Chondrocyte (in vitro differentiated cells): Measurements from ENCODE around the gene CD276. TPM values are rescaled to one million over a fixed set of nuclear protein-coding genes. Genes with fewer than 3 reads are reported as not detected.

ENCODE experiments used
- DNase-seq: peaks from one replicate; pipeline ENCODE4 v3.0.0; 2021; ENCODE audit warnings: mixed read lengths, low spot score
- H3K27ac Mint-ChIP-seq: one replicate; pipeline ENCODE4 v1.8.0; 2021; ENCODE audit warnings: mild to moderate bottlenecking, moderate library complexity, mixed read lengths; ENCODE audit not compliant: unreplicated experiment
- H3K27me3 Mint-ChIP-seq: 2 replicates; pipeline ENCODE4 v1.8.0; 2021; ENCODE audit warnings: low read depth, mixed read lengths
- H3K36me3 Mint-ChIP-seq: 2 replicates; pipeline ENCODE4 v1.8.0; 2021; ENCODE audit warnings: low read depth, mixed read lengths
- H3K4me1 Mint-ChIP-seq: 2 replicates; pipeline ENCODE4 v1.8.0; 2021; ENCODE audit warnings: low read depth, mild to moderate bottlenecking, mixed read lengths
- H3K4me3 Mint-ChIP-seq: one replicate; pipeline ENCODE4 v1.8.0; 2021; ENCODE audit warnings: mild to moderate bottlenecking, moderate library complexity, mixed read lengths; ENCODE audit not compliant: unreplicated experiment
- H3K9me3 Mint-ChIP-seq: 2 replicates; pipeline ENCODE4 v1.8.0; 2021; ENCODE audit warnings: low read depth, mixed read lengths
- total RNA-seq: library from RNA; stranded (reverse); gene quantifications from 3 replicates; pipeline ENCODE4 v1.2.1, GENCODE V29; 2021
- TF ChIP-seq, protein P1 (sequence below): fragments of 200-600 bp; sonication (generic); IDR thresholded peaks from 2 replicates; pipeline ENCODE4 v1.5.0; 2021; ENCODE audit warnings: antibody characterized with exemption, mild to moderate bottlenecking, moderate library complexity

CD276 gene
- total RNA-seq, 1 donor from 2014 or later, result 196 TPM

DNA sequence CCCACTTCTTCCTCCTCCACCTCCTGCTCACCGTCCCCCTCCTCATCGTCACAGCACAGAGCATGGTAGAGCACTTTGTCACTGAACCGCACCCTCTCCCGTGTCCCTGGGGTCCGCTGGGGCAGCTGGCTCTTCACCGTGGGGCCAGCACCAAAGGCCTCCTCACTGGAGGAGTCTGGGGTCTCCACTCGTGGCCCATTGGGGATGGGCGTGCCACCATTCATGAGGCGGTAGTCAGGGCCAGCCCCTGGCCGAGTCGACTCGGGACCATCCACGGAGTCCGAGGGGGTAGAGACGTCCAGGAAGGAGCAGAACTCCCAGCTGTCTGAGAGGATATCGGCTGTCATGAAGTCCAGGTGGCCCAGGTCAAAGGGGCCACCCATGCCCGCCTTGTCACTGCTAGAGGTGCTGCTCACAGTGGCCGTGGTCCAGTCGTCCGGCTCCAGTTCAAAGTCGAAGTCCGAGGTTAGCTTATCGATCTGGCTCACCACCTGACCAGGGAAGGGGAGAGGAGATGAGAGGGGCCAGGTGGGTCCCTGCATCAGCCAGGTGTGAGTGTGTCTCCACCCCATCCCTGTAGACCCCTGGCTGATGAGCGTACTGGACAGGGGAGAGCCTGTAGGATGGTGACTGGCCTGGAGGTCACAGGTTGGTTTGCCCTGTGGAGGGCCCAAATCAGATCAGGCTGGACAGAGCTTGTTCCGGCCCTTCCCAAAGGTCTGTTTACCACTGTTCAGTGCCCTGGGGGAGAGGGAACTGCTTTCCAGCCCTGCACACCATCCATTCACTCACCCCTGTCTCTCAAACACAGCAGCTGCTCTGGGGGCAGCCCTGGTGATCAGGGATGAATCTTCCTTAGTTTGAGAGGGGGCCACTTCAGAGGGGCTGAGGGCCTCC lies 56.2 kb downstream of the CD276 start:
- Mint-ChIP-seq H3K4me3 (no peak overlapping the region), H3K27ac (no peak overlapping the region), H3K27me3 (peaks cover 5% of the 10 kb centered on the region), H3K9me3 (no peaks in the 10 kb centered on the region), H3K36me3 (peaks cover 4% of the 10 kb centered on the region), H3K4me1 (peaks cover 6% of the 10 kb centered on the region)
- TF ChIP-seq, protein P1, sequence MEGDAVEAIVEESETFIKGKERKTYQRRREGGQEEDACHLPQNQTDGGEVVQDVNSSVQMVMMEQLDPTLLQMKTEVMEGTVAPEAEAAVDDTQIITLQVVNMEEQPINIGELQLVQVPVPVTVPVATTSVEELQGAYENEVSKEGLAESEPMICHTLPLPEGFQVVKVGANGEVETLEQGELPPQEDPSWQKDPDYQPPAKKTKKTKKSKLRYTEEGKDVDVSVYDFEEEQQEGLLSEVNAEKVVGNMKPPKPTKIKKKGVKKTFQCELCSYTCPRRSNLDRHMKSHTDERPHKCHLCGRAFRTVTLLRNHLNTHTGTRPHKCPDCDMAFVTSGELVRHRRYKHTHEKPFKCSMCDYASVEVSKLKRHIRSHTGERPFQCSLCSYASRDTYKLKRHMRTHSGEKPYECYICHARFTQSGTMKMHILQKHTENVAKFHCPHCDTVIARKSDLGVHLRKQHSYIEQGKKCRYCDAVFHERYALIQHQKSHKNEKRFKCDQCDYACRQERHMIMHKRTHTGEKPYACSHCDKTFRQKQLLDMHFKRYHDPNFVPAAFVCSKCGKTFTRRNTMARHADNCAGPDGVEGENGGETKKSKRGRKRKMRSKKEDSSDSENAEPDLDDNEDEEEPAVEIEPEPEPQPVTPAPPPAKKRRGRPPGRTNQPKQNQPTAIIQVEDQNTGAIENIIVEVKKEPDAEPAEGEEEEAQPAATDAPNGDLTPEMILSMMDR, result no peak
- no peak for DNase-seq

DNA sequence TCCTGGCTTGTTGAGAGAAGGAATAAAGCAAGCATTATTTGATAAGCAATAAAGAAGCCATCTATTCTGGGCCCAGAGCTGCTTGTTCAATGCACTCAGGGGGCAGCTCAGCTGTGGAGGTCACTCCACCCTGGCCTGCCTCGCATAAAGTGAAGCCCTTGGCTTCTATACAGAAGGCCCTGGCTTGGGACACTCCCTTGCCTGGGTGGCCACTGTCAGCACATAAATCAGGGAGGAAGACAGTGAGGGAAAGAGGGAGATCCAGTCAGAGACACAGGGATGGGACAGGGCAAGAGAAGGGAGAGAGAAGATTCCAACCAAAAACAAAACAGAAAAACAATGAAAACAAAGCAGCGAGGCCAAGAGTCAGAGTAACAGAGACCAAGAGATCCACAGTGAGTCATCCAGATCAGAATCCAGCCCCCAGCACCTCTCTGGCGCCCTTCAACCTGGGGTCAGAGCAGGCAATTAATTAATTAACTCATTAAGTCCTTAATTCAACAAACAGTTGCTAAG lies 57.2 kb downstream of the CD276 start:
- TF ChIP-seq, protein P1, result no peak
- H3K4me1 Mint-ChIP-seq, result peaks cover 6% of the 10 kb centered on the region
- no peaks in the 10 kb centered on the region for H3K27me3 Mint-ChIP-seq
- no peak for DNase-seq
- peaks cover 5% of the 10 kb centered on the region for H3K36me3 Mint-ChIP-seq
- no peak overlapping the region for H3K4me3 Mint-ChIP-seq
- H3K27ac Mint-ChIP-seq, result peak overlapping the region; percentile 28
- no peaks in the 10 kb centered on the region for H3K9me3 Mint-ChIP-seq

DNA sequence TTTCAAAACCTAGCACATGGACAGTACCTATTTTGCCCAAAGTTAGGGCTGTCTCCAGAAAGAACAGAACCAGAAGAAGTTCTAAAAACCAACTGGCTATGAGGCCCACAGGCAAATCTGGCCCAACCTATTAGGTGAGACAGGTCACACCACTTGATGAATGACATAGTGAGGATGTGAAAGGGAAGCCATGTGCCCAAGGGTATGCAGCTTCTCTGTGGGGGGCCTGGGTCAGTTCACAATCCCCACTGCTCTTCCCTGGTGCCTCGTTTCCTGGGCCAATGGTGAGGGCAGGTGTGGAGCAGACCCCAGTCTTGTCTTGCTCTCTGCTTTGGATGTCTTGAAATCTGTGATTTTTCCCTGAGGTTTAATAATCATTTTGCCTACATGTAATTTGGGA lies 60.1 kb downstream of the CD276 start:
- Mint-ChIP-seq H3K27ac (no peak overlapping the region), H3K4me3 (no peak overlapping the region), H3K36me3 (peaks cover 5% of the 10 kb centered on the region), H3K27me3 (no peaks in the 10 kb centered on the region), H3K4me1 (peaks cover 11% of the 10 kb centered on the region), H3K9me3 (no peaks in the 10 kb centered on the region)
- TF ChIP-seq, protein P1, result no peak
- no peak for DNase-seq

DNA sequence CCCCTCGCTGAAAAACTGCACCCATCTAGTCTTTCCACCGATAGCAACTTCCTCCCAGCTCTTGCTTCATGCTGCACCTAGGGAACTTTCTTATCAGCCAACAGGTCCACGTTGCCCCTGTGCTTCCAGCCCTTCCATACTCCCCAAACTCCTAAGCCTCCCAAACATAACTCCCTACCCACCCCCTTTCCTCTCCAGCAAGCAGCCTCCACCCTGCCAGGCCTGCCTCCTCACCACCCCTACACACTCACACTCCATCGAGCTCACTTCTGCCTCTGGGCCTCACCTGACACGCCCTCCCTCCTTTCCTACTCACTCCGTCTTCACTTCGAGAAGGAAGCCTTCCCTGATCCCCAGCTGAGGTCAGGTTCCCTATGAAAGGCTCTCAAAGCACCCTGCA lies 60.9 kb downstream of the CD276 start:
- H3K36me3 Mint-ChIP-seq, result peaks cover 5% of the 10 kb centered on the region
- TF ChIP-seq, protein P1, result no peak
- peaks cover 11% of the 10 kb centered on the region for H3K4me1 Mint-ChIP-seq
- H3K27me3 Mint-ChIP-seq, result no peaks in the 10 kb centered on the region
- no peak for DNase-seq
- no peaks in the 10 kb centered on the region for H3K9me3 Mint-ChIP-seq
- H3K4me3 Mint-ChIP-seq, result no peak overlapping the region
- no peak overlapping the region for H3K27ac Mint-ChIP-seq

DNA sequence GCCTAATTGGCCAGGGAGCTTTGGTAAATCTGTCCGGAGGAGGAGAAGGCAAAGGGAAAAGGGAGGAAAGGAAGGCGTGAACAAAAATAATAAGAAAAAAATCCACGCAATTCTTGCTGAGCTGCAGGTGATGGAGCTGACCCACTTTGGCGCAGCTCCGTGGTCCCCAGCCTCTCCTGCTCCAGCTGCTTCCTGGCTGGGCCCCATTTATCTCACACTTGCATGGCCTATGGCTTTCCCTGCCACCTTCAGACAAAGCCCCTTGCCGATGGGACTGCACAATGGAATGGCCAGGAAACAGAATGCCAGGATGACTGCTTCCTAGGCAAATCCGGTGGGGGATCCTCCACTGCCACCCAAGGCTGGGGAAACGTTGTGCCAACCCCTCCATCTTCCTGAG lies 62.1 kb downstream of the CD276 start:
- TF ChIP-seq, protein P1, result no peak
- H3K9me3 Mint-ChIP-seq, result no peaks in the 10 kb centered on the region
- H3K36me3 Mint-ChIP-seq, result peaks cover 4% of the 10 kb centered on the region
- H3K27ac Mint-ChIP-seq, result no peak overlapping the region
- H3K4me3 Mint-ChIP-seq, result no peak overlapping the region
- H3K27me3 Mint-ChIP-seq, result no peaks in the 10 kb centered on the region
- DNase-seq, result no peak
- peaks cover 11% of the 10 kb centered on the region for H3K4me1 Mint-ChIP-seq
